Midbrain (tissue), 1 donor: Measurements from ENCODE around the gene MSGN1.

Experiments
- DNase-seq: peaks from one replicate; lab custom pipeline; 2025; lab: John Stamatoyannopoulos, UW

Gene MSGN1

GRCh38 chr2:17847236-17847635, 31.0 kb downstream of the MSGN1 start:
- no peak for DNase-seq

DNA sequence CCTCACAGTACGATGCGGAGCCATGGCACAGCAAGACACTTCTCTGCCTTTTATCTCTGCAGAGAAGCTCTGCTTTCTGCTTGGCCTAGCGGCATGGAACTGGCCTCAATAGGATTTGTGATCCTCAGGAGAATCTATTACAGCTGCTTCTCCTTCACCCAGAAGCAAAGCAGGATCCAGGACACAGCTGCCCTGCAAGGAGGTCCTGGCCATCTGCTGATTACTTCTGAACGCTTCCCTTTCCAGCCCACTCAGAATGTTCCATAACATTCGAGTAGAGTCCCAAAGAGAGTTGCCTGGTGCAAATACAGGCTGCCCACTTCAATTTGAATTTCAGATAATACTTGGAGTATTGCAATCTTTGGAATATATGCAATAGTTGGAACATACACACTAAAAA, 33.0 kb downstream of the MSGN1 start:
- no peak for DNase-seq

- DNase-seq = no peak
Observed at GRCh38 chr2:17850151-17850550, 33.9 kb downstream of the MSGN1 start.

GRCh38 chr2:17851731-17852585, 35.7 kb downstream of the MSGN1 start:
- DNase-seq = peak; percentile 53

DNA sequence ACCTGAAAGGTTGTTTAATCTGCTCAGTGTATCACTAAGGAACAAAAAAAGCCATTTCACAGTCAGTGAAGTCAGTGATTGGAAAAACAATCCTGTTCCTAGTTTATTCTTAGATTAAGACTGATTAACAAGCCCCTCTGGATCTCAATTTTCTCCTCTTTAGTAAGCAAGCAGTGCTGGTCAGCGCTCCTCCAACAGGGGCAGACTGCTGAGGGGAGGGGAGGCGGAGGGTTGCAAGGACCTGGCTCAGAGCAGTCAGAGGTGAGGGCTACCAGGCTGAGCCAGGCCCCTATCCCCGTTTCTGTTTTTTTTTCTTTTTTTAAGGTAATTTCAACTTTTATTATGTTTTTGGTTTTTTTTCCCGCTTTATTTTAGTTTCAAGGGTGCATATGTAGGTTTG, 37.5 kb downstream of the MSGN1 start:
- no peak for DNase-seq

GRCh38 chr2:17857021-17857420, 40.8 kb downstream of the MSGN1 start:
- no peak for DNase-seq

DNA sequence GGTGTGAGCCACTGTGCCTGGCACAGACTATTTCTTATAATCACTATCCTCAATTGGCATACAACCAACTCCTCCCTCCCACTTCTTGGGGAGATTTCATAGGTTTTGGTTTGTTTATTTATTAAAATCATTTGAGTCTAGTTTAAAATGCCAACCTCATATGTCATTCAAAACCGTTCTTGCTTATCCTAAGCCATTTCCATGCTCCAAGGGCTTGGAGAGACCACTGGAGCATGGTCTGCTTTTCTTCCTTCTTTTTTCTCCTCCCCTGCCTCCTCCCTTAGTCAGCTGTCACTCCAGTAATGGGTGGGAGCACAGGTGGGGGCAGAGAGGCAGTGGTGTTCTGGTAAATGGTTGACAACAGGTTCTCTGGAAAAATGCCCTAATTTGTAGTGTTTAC, 41.8 kb downstream of the MSGN1 start:
- DNase-seq = no peak

- no peak for DNase-seq
Observed at GRCh38 chr2:17863539-17863938, 47.3 kb downstream of the MSGN1 start.

- no peak for DNase-seq
Observed at GRCh38 chr2:17864676-17865075, 48.4 kb downstream of the MSGN1 start.

DNA sequence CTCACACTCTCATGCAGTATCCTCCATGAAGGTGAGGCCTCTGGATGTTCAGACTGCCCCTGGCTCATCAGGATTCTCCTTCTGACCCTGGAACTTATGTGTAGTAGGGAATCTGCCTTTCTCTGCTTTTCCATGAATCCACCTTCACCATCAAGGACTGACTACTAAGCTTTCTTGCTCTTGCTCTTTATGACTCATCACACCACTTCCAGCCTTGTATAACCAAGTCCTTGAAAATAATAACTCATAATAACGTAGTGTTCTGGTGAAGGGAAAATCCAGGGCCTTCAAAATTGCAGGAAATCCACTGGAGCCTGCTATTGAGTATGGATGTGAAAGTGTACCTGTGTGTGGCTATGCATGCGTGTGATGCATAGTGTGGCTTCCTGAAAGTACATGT, 50.9 kb downstream of the MSGN1 start:
- no peak for DNase-seq
